ENCODE data around the gene FKBP3.
"Not testable (repeated sequence)": the region's sequence is repeated elsewhere in the genome, so short reads cannot be mapped to it uniquely, and the experiment has no call there.

Gene FKBP3

DNA sequence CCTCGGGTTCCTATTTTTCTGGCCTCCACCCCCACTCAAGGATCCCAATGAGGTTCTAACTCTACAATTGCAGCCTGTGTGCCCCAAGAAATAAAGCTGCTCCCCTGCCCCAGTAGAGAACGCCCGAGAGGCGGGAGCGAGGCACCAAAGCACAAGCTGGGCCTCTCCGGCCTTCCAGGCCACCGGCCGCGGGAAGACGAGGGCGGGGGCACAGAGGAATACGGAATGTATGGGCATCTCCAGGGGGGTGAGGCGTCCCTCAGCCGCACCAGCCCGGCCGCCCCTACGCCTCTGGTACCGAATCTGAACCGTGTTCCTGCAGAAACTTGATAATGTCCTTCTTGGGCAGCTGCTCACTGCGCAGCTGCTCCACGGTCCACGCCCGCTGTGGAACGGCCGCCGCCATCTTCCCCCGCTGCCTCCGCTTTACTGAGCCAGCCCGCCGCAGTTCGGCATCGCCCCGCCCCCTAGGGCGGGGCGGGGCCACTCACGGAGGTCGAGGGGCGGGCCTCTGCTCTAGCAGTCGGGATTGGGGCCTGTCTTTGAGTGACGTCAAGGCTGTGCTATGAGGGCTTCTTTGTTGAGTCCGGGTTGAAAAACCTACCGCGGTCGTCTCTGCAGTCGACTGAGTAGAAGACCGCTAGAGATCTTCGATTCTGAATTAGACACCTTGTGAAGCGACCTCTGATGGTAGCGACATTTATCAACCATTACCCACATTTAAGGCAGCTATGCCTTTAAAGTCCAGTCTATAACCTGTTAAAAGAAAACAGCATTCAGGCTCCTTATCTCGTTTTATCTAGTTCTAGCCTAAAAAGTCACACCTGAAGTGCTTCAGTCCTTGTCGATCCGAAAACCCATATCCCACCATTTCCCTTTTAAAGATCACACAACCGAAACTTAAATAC is at the start of gene FKBP3:
Gene FKBP3, minus strand, starts transcription at position 431 of the 908 bp plus-strand sequence. Its CDS starts 25 bp downstream, at position 406.
- DNase-seq (ENCODE audit: low read depth), result peak; percentile 99

DNA sequence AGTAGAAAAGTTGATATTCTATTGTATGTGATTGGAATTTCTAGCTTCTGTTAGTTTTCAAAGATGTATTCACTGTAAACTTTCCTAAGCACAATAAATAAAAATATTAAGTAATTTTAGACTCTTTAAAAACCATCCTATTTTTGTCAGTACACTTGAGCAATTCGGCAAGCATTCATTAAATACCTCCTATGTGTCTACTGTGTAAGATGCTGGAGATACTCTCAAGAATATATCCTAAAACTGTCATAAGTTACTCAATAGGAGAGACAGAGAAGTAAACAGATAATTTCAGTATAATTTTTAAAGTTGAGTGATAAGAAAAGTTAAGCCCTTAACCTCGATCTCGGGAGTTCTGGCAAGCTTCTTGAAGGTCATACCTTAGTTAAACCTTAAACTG is 47.5 kb upstream of the FKBP3 start:
- no peak for DNase-seq (ENCODE audit: low read depth)

DNA sequence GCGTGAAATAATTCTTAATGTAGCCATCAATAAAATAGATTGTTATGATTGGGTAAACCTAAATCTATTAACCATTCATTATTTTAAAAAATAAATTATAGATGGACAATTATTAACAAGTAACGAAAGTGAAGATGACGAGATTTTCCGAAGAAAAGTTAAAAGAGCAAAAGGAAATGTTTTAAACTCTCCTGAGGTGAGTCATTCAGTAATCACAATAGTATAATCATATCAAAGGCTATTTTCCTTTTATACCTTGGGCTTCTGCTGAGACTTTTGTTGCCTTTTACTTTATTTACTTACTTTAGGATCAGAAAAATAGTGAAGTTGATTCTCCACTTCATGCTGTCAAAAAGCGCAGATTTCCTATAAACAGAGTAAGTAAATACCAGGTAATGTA is 47.0 kb upstream of the FKBP3 start:
- no peak for DNase-seq (ENCODE audit: low read depth)

DNA sequence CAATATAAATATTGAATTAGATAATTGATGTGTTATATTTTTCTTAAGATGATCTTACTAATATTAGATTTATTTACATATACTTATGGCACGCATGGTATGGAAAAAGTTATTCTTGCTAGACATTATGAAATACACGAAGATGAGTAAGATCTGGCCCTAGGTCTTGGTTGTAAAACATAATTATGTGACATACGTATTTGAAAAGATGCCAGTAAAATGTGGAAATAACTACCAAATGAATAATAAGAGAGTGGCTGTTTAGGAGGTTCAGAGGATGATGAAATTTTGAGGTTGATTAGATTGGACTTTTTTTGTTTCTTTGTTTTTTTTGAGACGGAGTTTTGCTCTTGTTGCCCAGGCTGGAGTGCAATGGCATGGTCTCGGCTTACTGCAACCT is 42.8 kb upstream of the FKBP3 start:
- DNase-seq (ENCODE audit: low read depth), result peak; percentile 95

DNA sequence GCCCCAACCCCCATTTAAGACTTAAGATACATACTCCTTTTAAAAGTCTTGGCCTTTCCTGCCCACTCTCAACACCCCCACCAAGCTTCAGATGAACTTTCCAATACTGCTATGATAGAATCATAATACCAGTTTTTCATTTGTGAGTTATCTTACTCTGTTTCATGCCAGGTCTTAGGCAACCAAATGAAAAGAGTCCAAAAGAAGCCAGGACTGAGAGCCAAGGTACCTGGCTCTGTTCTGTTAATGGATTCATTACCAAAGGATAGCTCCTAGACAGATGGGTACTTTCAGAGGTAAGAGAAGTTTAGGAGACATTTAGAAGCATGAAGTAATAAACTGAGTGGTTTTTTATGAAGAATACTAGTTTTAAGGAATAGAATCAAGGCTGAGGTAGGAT is 35.6 kb upstream of the FKBP3 start:
- DNase-seq (ENCODE audit: low read depth), result no peak

DNA sequence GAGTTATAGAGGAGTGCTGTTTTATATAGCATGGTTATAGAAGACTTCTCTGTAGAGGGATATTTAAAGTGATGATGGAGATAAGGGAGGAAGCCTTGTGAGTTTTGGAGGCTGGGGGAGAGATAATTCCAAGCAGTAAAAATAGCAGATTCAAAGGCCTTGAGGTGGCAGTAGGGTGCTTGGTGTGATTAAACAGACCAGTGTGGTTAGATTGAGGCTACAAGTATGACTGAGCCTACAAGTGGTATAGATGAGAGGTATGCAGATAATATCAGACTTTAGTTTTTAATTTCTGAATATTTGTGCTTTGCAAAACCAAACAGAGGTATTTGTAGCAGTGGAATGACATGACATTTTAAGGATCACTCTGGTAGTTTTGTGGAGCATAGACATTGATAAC is 21.8 kb upstream of the FKBP3 start:
- DNase-seq (ENCODE audit: low read depth), result peak; percentile 9

DNA sequence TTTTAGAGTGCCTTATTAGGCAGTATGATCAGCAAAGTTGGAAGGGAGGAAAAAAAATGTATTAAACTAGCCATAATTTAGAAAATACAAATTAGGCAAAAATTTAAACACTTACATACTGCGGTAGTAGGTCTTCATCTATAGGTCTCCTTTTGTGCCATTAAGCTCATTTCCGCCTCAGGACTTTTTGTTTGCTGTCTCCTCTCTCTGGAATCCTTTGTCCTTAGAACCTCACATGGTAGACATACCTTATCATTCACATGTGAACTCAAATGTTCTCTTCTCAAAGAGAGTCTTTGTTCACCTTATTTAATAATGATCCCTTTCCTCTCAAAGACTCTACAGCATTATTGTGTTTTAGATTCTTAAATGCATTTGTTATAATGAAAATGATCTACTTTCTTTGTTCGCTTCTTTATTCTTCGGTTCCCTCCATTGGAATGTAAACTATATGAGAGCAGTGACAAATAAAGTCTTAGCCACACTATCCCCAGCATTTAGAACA is 16.2 kb upstream of the FKBP3 start:
- no peak for DNase-seq (ENCODE audit: low read depth)

DNA sequence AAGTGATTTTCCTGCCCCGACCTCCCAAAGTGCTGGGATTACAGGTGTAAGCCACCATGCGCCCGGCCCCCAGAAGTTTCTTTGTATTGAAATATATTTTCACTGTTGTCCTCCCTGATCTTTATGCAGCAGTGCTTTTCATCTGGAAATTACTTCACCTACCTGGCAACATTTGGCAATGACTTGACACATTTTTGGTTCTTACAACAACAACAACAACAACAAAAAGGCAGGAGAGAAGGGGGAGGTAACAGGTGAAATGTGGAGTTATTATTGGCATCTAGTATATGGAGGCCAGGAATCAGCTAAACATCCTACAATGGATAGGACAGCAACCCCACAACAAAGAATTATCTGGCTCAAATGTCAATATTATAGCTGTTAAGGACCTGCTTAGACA is 15.3 kb upstream of the FKBP3 start:
- DNase-seq (ENCODE audit: low read depth), result no peak

DNA sequence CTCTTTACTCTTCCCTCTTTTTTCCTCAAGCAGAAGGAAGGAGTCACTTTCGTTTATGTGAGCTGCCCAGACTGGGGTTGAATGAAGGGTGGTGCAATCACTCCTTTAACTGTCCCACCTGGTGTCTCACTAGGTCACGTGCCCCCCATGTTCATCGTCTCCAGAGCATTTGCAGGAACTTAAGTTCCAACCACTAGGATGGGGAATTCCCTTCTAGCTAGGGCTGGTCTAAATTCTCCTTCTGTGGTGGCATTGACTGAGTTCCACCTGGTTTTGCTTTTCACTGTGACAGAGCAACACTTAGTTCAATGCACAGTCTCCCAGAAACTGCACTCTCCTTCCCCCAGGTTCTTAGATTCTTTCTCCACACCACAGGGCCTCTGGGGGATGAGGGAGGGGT is 10.9 kb upstream of the FKBP3 start:
- DNase-seq (ENCODE audit: low read depth), result no peak

DNA sequence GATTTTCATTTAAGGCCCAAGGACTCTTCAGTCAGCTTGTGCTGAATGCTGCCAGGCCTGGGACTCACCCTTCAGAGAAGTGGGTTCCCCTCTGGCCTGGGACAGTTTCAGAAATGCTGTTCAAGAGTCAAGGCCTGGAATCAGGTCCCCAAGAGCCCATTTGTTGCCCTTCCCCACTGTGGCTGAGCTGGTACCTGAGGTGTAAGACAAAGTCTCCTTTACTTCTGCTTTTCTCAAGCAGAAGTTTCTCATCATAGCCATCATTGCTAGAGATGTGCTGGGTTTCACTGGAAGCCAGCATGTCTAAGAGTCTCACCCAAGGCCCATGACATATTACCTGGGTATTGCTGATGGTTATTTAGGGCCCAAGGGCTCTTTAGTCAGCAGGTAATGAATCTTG is 10.4 kb upstream of the FKBP3 start:
- no peak for DNase-seq (ENCODE audit: low read depth)

DNA sequence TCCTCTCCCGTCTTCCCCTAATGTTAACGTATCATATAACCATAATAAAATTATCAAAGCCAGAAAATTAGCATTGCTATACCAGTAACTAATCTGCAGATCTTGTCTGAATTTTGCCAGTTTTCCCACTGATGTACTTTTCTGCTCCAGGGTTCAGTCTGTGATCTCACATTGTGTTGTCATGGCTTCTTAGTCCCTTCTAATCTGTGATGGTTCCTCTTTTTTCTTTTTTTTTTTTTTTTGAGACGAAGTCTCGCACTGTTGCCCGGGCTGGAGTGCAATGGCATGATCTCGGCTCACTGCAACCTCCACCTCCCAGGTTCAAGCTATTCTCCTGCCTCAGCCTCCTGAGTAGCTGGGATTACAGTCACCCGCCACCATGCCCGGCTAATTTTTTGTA is 7.8 kb upstream of the FKBP3 start:
- DNase-seq (ENCODE audit: low read depth), result not testable (repeated sequence)

DNA sequence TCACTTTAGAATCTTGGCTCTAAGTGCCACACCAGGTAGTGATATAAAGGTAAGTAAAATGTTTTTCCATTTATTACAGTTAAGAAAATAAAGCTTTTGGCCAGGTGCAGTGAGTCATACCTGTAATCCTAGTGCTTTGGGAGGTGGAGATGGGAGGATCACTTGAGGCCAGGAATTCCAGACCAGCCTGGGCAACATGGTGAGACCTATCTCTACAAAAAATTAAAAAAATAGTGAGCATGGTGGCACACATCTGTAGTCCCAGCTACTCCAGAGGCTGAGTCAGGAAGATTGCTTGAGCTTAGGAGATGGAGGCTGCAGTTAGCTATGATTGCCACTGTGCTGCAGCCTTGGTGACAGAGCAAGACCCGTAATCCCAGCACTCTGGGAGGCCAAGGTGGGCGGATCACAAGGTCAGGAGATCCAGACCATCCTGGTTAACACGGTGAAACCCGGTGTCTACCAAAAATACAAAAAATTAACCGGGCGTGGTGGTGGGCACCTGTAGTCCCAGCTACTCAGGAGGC is 6.4 kb upstream of the FKBP3 start:
- DNase-seq (ENCODE audit: low read depth), result no peak

DNA sequence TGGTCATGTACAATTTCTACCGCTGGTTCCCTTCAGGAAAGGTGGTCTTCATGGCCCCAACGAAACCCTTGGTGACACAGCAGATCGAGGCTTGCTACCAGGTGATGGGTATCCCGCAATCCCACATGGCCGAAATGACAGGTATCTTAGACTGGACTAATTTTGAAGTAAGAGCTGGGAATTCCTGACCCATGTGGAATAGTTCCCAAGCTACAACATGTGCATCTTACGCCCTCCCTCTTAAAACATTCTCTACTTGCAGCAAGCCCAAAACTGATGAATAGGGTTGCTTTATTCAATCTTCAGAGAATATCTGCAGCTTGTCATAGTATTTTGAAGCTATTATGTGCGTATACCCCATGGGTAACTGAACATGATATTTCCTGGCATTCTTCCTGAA is 2.1 kb upstream of the FKBP3 start:
- DNase-seq (ENCODE audit: low read depth), result no peak

DNA sequence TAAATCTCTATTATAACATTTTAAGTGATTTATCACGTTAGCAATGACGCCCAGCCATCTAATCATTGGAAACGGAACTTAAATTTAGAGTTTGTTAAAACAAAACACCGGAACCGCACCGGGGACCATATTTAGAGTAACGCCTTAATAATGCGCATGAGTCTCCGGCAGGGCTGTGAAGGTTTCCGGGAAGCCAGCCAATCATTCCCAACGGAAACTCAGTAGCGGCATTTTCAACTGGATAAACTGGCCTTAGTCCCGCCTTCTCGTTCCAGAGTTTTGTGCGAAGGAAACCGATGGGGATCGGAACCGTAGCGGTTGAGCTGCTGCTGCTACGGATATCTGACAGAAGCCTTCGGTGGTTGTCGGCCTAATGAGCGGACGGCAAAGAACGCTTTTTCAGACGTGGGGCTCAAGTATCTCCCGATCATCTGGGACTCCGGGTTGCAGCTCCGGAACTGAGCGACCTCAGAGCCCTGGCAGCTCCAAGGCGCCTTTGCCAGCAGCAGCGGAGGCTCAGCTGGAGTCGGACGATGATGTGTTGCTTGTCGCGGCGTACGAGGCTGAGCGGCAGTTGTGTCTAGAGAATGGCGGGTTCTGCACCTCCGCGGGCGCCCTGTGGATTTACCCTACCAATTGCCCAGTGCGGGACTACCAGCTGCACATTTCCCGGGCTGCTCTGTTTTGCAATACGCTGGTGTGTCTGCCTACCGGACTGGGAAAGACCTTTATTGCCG is 1.5 kb upstream of the FKBP3 start, which contains the start of gene FANCM:
Gene FANCM, plus strand, starts transcription at position 272 of the 737 bp plus-strand sequence. Its CDS starts 102 bp downstream, at position 374.
- DNase-seq (ENCODE audit: low read depth), result peak; percentile 97

DNA sequence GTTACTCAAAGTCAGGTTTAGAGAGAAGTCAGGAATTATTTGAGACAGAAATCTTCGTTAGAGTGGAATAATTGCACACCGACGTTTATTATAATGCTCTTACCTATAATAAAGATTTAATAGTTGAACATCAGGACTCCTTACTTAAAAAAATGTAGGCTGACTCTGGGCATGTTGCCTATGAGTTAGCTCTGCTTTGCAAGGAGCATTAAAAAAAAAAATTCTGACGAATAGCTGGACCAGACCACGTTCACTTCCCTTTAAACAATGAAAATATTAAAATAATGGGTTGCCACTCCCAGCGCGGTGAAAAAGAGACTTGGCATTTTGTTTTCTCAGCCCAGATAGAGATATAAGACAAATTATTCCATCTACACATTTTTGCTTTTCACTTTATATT is 875 bp upstream of the FKBP3 start:
- DNase-seq (ENCODE audit: low read depth), result peak; percentile 22

DNA sequence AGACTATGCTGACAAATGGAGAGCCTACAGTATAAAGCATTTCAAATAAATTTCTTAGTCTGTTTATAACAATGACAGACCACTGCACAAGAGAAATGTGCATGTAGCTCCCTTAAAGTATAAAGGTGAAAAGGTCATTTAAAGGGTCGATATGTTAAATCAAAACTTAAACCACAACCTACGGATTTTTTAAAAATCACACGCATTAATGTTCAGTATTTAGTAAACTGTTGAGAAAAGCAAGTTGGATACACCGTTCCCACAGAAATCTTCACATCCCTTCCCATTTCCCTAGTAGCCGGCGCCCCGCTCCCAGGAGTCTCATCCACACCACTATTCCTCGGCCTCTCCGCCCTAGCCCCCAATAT is 614 bp downstream of the FKBP3 start:
- DNase-seq (ENCODE audit: low read depth), result no peak

DNA sequence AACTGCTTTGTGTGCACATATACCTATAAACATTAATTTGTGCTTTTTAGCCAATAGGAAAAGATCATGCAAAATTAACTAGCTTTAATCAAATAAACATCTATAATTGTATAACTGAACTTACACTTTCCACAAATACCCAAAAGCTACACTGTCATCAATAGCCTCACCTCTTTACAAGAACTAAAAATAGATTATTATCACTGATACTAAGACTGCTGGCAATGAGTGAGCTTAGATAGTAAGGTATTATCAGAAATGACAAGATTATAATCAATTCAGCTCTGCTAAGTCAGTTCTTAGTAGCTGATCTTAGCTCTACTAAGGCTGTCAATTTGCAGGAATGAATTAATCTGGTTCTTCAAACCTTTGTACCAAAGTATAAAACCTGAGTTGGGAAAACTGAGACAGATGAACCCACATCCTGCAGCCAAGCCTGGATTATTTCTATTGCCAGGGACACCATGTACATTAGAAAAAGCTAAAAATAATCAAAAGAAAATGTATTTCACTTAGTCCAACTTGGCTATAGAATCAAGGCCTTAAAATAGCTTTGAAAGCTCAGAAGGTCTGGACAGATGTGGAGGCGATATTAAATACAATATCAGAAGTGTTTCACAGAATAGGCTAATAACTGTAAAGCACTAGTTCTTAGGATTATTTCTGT is 5.2 kb downstream of the FKBP3 start:
- DNase-seq (ENCODE audit: low read depth), result no peak

DNA sequence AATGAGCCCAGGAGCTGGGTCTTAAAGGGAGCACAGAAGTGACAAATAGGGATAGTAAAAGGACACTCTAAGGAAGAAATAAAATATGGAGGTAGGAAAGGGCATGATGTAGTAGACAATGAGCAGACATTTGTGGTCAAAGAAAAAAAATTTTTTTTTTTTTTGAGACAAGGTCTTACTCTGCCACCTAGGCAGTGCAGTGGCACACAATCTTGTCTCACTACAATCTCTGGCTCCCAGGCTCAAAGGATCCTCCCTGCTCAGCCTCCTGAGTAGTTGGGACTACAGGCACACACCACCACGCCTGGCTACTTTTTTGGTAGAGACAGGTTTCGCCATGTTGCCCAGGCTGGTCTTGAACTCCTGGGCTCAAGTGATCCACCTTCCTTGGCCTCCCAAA is 8.5 kb downstream of the FKBP3 start:
- DNase-seq (ENCODE audit: low read depth), result no peak

DNA sequence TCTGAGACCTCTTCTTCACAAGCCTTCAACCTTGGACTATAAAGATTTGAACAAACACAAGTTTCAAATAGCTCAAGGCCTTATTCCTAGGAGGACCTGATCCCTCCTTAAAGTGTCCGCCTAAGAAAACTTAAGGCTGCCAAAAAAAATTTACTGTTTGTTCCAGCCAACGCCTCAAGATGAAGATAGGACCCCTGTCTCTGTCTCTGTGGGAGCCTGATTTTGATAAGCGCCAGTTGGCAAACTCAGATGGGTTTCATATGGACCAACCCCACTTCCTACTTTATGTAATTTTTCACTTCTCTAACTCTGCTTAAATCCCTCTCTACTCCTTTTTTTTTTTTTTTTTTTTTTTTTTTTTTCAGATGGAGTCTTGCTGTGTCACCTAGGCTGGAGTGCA is 11.0 kb downstream of the FKBP3 start:
- no peak for DNase-seq (ENCODE audit: low read depth)

DNA sequence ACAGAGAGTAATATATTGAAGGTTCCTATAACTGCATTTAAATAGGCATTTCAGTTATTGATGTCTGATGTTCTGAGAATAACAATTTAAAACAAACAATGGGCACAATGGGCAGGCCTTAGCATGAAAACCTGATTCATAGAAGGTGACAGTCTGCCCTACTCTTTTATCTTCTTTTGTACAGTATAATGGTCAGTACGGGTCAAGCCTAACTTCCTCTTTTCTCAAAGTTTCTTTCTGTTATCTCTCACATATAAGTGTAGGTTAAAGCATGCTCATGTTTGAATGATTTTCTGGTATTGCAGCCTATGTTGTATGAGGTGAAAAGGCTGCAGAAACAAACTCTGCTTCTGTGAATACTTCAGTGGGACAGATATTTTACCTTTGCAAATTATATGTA is 14.2 kb downstream of the FKBP3 start:
- DNase-seq (ENCODE audit: low read depth), result no peak

DNA sequence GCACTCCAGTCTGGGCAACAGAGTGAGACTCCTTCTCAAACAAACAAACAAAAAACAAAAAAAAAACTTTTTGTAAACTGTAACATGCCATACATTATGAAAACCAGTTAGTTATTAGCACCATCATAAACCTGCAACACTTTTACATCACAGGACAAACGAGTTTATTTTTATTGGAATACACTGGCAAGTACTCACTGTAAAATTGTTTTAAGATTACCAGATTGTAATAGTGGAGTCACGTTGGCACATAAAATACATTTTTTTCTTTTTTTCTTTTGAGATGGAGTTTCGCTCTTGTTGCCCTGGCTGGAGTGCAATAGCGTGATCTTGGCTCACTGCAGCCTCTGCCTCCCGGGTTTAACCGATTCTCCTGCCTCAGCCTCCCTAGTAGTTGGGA is 15.7 kb downstream of the FKBP3 start:
- no peak for DNase-seq (ENCODE audit: low read depth)

DNA sequence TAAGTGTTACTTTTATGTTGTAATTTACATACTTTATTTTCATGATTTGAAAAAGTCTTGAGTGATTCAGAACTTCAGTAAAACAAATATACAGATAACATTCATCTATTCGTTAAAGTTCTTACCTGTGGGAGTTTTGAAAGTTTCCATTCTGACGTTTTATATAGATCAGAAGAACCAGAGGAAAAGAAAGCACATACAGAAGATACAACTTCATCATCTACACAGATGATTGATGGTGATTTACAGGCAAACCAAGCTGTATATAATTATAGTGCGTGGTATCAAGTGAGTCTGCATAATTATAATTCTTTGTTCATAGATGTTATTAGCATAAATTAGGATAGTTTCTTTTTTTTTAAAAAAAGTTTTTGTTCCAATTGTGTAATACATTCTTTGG is 20.0 kb downstream of the FKBP3 start:
- DNase-seq (ENCODE audit: low read depth), result no peak

Measured in fibroblast of gingiva (primary cell).